ENCODE data around the gene LTO1.

Gene LTO1

GRCh38 chr11:69656536-69657455 is 18.4 kb downstream of the LTO1 start:
- DNase-seq, result no peak

GRCh38 chr11:69655479-69656428 is 19.4 kb downstream of the LTO1 start:
- no peak for DNase-seq

GRCh38 chr11:69654660-69655478 is 20.3 kb downstream of the LTO1 start:
- DNase-seq, result no peak

GRCh38 chr11:69654001-69654659 is 21.0 kb downstream of the LTO1 start:
- DNase-seq, result no peak

- DNase-seq, result no peak
These were observed 21.7 kb downstream of the LTO1 start for GRCh38 chr11:69653406-69653960.

- DNase-seq, result no peak
These were observed 22.2 kb downstream of the LTO1 start for GRCh38 chr11:69652999-69653398.

- DNase-seq, result no peak
These were observed 23.1 kb downstream of the LTO1 start for GRCh38 chr11:69651834-69652620.

GRCh38 chr11:69650832-69651344 is 24.3 kb downstream of the LTO1 start:
- no peak for DNase-seq

- no peak for DNase-seq
These were observed 24.9 kb downstream of the LTO1 start for GRCh38 chr11:69650081-69650831.

- DNase-seq, result no peak
These were observed 25.6 kb downstream of the LTO1 start for GRCh38 chr11:69649576-69649900.

- no peak for DNase-seq
These were observed 26.2 kb downstream of the LTO1 start for GRCh38 chr11:69648679-69649575.

GRCh38 chr11:69647761-69648497 is 27.2 kb downstream of the LTO1 start:
- no peak for DNase-seq

GRCh38 chr11:69647390-69647748 is 27.8 kb downstream of the LTO1 start:
- no peak for DNase-seq

GRCh38 chr11:69646493-69647389 is 28.4 kb downstream of the LTO1 start:
- no peak for DNase-seq

- DNase-seq, result no peak
These were observed 29.2 kb downstream of the LTO1 start for GRCh38 chr11:69645801-69646492.

GRCh38 chr11:69644962-69645675 is 30.0 kb downstream of the LTO1 start:
- no peak for DNase-seq

Measured in activated T-cell treated with anti-CD3 and anti-CD28 coated beads for 4 hours (primary cell).